NCI-H1105 treated with DMSO at 0.1 percent for 48 hours (cell line): ENCODE measurements around the gene CNR1.

Source experiments
- DNase-seq: peaks from one replicate; lab custom pipeline; 2025; lab: John Stamatoyannopoulos, UW

The CNR1 gene

GRCh38 chr6:88143421-88144157 is 22.6 kb downstream of the CNR1 start:
- no peak for DNase-seq

- DNase-seq: no peak
These were observed 23.9 kb downstream of the CNR1 start for GRCh38 chr6:88142297-88142668.

DNA sequence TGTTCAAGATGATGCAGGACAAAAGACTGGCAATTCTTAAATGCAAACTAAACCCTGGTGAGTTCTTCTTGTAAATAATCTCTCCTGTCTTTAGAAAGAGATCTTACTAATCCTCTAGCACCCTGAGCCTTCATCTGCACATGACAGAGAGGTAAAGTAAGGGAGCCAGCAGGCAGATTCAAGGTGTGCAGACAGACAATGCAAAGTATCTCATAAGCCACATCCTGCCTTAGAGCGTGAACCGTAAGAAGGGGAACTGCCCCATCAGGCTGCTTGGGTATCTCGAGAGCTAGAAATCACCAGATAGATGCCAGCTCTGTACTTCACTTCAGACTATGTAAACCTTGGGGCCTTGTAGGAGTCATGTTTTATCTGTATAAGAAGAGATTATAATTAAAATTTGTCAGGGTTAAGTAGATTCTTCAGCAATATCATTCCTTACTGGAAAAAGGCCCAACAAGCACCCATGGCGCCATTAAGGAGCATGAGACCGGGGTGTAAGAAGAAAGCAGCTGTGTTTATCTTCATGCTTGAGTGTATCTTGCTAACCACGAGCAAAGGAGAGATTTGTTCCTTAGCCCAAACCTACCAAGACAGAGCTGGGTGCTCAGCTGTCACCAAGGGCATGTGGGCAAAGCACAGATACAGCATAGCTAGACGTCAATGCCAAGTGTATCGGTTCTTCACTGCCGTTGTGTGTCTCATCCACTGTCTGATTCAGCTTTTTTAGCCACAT is 24.4 kb downstream of the CNR1 start:
- no peak for DNase-seq

GRCh38 chr6:88137915-88138314 is 28.2 kb downstream of the CNR1 start:
- no peak for DNase-seq

- DNase-seq: no peak
These were observed 30.5 kb downstream of the CNR1 start for GRCh38 chr6:88135578-88136114.

DNA sequence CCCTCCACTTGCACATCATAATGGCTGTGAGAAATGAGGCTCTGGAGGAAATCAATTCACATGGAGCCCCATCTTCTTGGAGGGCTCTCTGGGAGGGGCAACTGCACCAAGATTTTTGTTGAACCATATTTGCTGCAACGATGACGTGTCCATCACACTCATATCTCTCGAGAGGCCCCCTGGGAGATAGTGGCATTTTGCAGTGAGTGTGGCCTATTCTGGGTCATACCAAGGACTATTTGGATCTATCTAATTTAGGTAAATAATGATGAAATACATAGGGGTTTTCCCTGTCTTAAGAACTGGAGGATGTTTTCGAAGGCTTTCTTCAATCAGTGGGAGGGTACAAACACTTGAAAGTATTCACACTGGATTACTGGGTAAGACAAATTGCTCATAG is 31.6 kb downstream of the CNR1 start:
- DNase-seq: no peak

DNA sequence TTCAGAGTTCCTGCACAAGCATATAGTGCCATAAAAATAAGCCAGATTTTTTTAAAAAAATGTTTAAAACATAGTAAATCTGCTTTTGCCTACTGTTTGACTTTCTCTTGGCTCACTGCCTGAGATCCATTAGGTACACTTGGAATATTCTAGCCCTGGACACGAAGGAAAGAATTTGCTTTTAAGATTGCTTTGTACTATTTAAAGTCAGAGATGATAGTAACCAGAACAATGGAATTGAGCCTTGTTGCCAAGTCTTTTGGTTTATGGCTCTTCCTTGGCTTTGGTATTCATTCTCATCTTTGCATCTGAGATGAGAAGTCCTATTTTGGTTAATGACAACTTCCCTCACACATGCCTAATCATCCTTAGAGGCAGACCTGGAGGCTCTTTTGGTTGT is 32.4 kb downstream of the CNR1 start:
- DNase-seq: no peak

DNA sequence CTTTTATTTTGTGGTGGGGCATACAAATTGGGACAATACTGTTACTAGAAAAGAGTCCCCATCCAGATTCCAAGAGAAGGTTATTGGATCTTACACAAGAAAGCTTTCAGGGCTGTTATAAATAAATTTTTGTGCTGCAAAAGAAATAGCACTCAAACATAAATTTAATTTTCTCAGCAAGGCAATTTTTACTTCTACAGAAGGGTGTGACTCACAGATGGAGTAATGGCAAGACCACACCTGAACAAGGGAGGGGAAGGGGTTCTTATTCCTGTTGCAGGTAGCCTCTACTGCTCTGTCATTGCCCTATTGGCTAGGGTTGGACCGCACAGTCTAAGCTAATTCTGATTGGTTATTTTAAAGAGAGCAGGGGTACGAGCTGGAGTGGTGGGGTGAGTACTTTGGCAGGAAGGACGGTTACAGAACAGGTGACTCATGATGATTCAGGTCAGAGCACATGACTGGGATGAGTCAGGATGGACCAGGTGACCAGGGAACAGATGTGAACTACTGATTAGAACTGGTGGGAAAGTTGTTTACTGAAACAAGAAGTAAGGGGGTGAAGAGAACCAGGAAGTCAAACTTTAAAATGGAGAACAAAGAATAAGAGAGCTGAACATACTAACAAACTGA is 41.1 kb downstream of the CNR1 start:
- no peak for DNase-seq

DNA sequence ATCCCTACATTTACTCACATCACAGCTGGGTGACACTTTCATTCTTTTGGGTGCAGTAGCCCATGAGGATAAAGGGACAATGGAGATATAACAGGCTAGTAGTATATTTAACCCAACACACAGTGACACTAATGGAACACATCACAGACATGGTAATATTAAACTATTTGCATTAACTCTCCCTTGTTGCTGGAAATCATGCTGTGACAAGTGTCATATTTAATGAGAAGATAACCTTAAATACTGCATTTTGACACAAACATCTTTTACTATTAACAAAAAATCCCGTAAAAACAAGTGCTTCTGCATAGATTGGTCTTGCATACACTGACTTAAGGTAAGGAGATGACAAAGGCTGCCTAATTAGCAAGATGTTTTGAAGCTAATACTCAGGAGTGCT is 45.5 kb downstream of the CNR1 start:
- no peak for DNase-seq

- no peak for DNase-seq
These were observed 46.4 kb downstream of the CNR1 start for GRCh38 chr6:88119769-88120168.

DNA sequence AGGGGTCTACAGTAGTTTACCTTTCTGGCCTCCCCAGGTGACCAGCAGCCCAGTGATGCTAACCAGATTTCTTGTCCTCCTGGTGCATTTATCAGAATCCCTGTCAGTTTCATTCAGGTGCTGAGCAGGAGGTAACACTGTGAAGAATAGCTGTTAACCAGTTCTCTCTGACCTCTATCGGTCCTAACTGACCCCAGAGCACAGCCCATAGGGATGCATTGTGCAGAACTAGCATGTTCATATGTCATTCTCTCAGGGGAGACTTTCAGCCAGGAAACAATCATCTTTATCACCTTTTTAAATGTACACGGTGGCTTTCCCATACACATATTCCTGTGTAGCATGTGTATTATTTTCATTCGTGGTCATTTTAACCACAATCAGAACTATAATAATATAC is 49.9 kb downstream of the CNR1 start:
- DNase-seq: no peak

- no peak for DNase-seq
These were observed 50.8 kb downstream of the CNR1 start for GRCh38 chr6:88115307-88115706.

DNA sequence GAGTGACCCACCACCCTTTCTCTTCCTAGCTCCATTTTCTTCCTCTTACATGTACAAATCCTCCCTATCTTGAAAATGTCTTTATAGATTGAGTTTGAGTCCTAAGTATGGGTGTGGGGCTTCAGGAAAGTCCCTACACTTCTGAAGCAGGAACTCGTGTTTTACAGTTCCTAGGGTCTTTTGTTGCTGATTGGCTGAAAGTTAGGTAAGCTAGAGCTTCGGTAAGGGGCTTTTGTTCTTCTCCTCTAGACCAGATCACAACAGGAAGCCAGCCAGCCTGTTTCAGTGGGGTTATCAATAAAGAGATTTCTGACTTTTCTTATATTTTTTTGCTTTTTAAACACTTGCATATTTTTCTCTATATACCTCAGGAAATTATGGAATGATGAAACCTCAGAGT is 51.3 kb downstream of the CNR1 start:
- no peak for DNase-seq

- peak; percentile 90 for DNase-seq
These were observed 54.2 kb downstream of the CNR1 start for GRCh38 chr6:88111991-88112390.

GRCh38 chr6:88107241-88107640 is 58.9 kb downstream of the CNR1 start:
- no peak for DNase-seq

- DNase-seq: no peak
These were observed 60.3 kb downstream of the CNR1 start for GRCh38 chr6:88105741-88106340.
